ENCODE data around the gene SND1. TPM values are rescaled to one million over a fixed set of nuclear protein-coding genes. Genes with fewer than 3 reads are reported as not detected.

SND1 gene
- total and polyA plus RNA-seq, 12 donors, result 58.9 to 266 (median 132) TPM

GRCh38 chr7:127758845-127759244 is 106.9 kb downstream of the SND1 start:
- H3K4me1 ChIP-seq (replicated peaks in 1 of 2), result peaks cover 0 to 8% of the 10 kb centered on the region in 2 donors
- no peaks in the 10 kb centered on the region for H3K9me3 ChIP-seq (replicated peaks in 1 of 3)
- no peaks in the 10 kb centered on the region for H3K36me3 ChIP-seq (replicated peaks in 1 of 2)
- WGBS, 4 donors, result 94 to 95% (median 95%) methylated on average over 6 of the region's 6 CpGs
- no peak overlapping the region for H3K4me3 ChIP-seq
- TF ChIP-seq CTCF (IDR thresholded peaks at IDR 0.05) (no peak), POLR2A (IDR thresholded peaks at IDR 0.05) (no peak)
- H3K27me3 ChIP-seq, result no peaks in the 10 kb centered on the region
- no peak overlapping the region for H3K27ac ChIP-seq
- no peak for DNase-seq
- intact Hi-C loops (cut with DNase I), result no loop called here

- H3K27ac ChIP-seq, result no peak overlapping the region
- H3K4me3 ChIP-seq, result no peak overlapping the region
- no peaks in the 10 kb centered on the region for H3K27me3 ChIP-seq
- no peaks in the 10 kb centered on the region for H3K9me3 ChIP-seq (replicated peaks in 1 of 3)
- no peak for DNase-seq
- H3K4me1 ChIP-seq (replicated peaks in 1 of 2), result peaks cover 0 to 8% of the 10 kb centered on the region in 2 donors
- no peaks in the 10 kb centered on the region for H3K36me3 ChIP-seq (replicated peaks in 1 of 2)
- no peak for TF ChIP-seq POLR2A (IDR thresholded peaks at IDR 0.05)
- TF ChIP-seq CTCF (IDR thresholded peaks at IDR 0.05), result no peak
- intact Hi-C loops (cut with DNase I), result no loop called here
- WGBS, 4 donors, result 93 to 96% (median 95%) methylated on average over 5 of the region's 5 CpGs
Observed at GRCh38 chr7:127759945-127760421, 108.0 kb downstream of the SND1 start.

GRCh38 chr7:127760436-127761031 is 108.5 kb downstream of the SND1 start:
- H3K36me3 ChIP-seq (replicated peaks in 1 of 2), result no peaks in the 10 kb centered on the region
- no peaks in the 10 kb centered on the region for H3K9me3 ChIP-seq (replicated peaks in 1 of 3)
- TF ChIP-seq CTCF (IDR thresholded peaks at IDR 0.05) (no peak), POLR2A (IDR thresholded peaks at IDR 0.05) (no peak)
- DNase-seq, result no peak
- peaks cover 0 to 2% of the 10 kb centered on the region in 2 donors for H3K4me1 ChIP-seq (replicated peaks in 1 of 2)
- H3K4me3 ChIP-seq, result no peak overlapping the region
- H3K27me3 ChIP-seq, result no peaks in the 10 kb centered on the region
- intact Hi-C loops (cut with DNase I), result no loop called here
- 96 to 98% (median 97%) methylated on average over 4 of the region's 4 CpGs for WGBS, 4 donors
- no peak overlapping the region for H3K27ac ChIP-seq

- H3K4me3 ChIP-seq, result no peak overlapping the region
- intact Hi-C loops (cut with DNase I), result no loop called here
- no peaks in the 10 kb centered on the region for H3K27me3 ChIP-seq
- H3K36me3 ChIP-seq (replicated peaks in 1 of 2), result no peaks in the 10 kb centered on the region
- TF ChIP-seq POLR2A (IDR thresholded peaks at IDR 0.05), result no peak
- TF ChIP-seq CTCF (IDR thresholded peaks at IDR 0.05), result no peak
- no peak overlapping the region for H3K27ac ChIP-seq
- WGBS, 4 donors, result 97 to 100% (median 98%) methylated on average over 2 of the region's 2 CpGs
- no peaks in the 10 kb centered on the region for H3K4me1 ChIP-seq (replicated peaks in 1 of 2)
- no peak for DNase-seq
- H3K9me3 ChIP-seq (replicated peaks in 1 of 3), result no peaks in the 10 kb centered on the region
Observed at GRCh38 chr7:127761196-127761595, 109.2 kb downstream of the SND1 start.
